ENCODE results near the gene KCNAB2.

Gene KCNAB2

DNA sequence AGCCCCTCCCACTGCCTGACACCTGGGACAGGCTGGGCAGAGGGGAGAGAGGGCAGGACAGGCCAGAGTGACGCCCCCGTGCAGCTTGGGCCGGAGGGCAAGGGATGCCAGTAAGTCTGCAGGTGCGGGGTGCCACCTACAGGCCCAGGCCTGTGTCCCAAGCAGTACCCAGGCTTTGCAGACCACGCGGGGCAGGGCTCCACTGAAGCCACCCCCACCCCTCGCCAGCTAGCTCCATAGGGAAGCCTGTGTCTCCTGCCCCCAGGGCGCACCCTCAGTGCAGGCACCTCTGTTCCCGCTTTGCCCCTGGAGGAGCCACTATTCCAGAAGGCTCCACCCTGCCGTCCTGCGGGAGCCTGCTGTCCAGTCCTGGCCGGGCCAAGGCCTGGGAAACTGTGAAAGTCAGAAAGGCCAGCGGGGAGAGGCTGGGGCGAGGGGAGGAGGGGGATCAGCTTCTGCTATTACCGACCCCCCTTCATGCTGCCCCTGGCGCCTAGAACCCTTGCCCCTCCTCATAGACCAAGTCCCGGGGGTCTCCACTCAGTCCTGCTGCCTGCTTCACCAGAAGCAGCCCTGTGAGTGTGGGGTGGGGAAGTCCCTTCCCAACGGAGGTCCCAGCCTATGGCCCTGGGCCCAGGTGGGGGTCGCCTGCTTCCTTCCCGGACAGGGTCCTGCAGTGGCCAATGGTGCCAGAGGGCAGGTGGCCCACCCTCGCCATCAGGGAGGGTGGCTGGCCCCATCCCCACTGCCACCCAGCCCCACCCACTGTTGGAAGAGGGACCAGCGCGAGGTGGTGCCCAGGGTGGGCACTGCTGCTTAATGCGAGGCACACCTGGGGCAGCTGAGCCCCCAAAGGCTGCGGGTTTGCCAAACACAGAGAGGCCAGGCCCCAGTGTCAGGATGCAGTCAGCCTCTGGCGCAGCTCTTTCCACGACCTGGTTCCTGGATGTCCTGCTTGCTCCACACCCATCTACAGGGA, 54.4 kb downstream of the KCNAB2 start:
- DNase-seq = no peak

DNA sequence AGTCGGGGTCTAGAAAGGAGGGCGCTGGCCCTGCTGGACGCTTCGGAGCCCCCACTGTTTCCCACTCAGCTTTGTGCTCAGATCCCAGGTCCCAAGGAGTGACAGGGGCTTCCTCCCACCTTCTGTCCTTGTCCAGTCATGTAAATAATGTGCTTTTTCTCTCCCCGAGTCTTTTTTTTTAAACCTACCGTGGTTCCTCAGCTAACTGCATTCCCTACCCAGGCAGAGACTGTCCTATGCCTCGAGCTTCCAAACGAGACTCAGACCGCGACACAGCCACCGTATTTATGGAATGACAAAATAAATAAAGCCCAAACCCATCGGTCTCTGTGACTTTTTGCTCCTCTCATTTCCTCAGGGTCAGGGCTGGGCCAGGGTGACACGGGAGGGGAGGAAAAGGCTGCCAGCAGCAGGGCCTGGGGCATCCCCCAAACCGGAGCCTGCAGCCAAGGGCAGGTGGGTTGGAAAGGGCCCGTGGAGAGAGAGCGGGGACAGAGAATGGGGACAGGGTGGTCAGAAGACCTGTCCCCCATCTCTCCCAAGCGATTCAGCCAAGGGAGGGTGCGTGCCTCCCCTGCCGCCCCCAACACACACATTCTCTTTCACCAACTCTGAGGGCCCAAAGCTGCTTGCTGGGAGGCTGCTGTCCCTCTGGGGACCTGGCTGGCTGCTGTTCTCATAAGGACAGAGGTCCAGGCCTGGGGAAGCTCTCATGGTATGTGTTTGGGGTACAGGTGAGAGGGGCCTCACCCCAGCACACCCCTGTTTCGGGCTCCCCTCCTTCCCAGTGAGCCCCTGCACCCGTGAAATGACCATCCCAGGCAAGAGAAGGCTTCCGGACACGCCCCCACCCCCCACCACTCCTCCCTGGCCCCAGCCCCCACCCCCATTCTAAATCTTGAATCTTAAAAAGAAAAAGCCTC, 55.4 kb downstream of the KCNAB2 start:
- DNase-seq = no peak

DNA sequence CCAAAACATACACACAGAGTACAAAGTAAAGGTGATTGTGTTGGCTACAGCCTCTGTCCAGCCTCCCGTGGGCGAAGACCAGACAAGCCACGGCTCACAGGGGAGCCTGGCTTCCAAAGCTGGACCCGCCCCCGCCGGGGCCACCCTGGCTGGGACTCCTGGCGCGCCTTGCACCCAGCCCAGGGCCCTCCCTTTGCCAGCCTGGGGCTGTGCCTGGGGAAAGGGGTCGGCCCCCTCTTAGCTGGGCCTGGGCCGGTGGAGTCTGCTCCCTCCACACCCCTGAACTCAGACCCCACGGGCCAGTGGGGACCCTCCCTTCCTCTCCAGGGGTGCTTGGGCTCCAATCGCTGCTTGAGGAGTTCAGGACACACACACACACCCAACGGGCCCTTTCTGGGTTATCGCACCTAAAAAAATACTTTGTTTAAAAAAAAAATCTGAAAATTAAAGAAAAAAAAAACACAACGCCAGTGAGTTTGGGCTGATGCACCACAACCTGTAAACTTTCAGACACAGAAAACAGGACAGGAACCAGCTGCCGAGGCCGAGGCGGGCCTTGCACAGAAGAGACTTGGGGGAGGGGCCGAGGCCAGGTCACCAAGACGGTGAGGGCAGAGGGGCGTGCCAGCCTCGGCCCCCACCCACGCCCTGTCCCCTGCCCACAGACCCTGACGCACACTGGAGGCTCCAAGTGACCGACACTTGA, 56.3 kb downstream of the KCNAB2 start:
- no peak for DNase-seq

DNA sequence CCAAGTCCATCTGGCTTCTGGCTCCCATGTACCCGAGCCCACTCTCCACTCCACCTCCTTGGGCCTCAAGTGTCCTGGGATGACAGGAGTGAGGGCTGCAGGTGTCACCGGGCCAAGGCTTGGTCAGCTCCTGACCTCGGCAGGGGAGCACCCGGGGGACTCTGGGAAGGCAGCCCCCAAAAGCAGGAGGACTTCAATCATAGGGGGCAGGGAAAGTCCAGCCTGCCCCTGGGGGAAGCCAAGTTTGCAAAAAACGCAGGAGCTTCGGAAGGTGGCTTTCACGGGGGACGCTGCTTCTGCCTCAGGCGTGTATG, 56.8 kb downstream of the KCNAB2 start:
- DNase-seq = no peak

DNA sequence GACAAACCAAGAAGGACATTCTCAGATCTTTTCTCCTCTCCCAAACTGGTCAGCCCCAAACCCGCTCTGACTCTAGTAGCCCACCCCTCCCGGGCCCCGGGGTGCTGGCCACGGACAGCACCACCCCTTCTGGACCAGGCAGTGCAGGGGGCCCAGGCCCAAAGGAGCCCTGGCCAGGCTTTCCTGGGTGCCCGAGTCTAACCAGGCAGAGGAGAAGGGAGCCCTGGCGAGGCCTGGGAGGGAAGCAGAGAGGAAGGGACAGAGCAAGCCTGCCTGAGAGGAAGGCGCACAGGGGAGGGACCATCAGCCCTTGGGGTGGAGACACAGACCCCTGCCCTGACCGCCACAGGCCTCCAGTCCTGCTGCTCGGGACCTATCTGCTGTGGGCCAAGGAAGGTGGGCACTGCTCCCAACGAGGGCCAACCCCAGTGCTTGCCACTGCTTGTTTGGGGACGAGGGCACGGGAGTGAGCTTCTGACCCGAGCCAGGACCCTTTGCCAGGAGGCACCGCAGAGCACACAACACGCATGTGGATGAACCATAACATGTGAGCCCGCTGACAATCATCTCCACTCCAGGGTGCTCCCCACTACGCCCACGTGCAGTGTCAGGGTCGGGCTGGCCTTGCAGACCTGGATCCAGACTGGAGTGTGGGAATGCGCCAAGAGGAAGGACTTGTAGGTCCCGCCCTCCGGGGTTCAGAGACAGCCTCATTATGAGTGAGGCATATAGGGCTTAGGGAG, 57.6 kb downstream of the KCNAB2 start:
- DNase-seq = no peak

DNA sequence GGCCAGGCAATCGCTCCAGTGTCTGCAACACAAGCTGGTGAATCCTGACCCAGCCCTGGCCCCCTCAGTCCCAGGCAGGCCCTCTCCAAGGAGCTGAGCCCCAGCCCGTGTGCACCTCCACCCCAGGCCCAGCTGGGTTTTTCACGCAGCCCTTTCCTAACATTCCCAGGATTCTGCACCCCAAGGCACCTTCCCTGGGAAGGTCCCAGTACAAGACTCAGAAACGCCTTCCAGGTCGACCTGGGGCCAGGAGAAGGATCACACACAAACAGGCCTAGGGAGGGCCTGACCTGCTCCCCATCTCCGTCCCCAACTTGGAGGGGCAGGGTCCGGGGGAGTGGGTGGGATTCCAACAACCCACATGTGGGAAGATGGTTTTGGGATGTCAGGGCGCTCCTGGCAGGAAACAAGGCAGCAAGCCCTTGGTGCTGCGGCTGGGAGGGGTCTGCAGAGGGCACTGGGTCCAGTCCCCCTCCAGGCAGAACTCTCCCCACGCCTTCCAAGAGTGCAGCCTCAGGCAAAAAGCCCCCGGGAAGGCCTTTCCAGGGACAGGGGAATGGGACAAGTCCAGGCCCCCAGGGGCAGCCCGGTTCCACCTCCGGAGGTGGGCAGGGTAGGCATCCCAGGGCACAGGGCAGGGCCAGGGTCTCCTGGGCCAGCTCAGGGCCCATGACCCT, 58.3 kb downstream of the KCNAB2 start:
- DNase-seq = no peak

DNA sequence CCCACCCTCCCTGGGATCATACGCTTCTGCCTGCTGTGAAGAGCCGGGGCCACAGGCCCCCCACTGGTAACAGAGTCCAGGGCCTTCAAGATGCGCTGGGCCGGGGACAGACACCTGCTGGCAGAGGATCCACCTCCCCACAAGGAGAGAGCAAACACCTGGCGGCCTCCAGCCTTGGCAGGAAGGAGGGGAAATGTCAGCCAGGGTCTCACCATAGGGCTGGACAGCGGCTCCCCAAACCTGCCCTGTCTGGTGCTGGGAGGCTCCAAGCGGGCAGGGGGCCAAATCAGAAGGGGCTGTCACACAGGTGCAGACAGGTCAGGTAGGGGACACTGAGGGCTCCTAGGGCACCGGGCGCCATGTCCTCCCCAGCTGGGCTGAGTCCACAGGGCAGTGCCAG, 58.9 kb downstream of the KCNAB2 start:
- no peak for DNase-seq

DNA sequence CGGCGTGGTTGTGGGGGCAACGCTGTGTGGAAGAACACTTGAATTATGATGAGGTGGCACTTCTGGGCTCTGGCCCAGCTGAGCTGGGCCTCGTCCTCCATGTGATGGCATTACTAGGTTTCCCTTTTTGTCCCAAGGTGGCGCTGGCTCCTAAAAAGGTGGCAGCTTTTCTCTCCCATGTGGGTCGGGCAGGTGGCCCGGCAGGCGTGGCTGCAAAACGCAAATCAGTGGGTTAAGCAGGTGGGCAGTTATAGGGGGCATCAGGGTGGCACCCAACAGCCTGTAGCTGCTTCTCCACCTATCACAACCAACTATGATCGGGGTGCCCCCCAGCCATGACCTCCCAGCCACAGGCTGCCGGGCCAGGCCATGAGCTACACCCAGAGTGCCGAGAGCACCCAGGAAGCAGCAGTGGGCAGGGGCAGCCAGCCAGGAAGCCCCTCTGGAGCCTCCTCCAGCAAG, 59.6 kb downstream of the KCNAB2 start:
- no peak for DNase-seq

DNA sequence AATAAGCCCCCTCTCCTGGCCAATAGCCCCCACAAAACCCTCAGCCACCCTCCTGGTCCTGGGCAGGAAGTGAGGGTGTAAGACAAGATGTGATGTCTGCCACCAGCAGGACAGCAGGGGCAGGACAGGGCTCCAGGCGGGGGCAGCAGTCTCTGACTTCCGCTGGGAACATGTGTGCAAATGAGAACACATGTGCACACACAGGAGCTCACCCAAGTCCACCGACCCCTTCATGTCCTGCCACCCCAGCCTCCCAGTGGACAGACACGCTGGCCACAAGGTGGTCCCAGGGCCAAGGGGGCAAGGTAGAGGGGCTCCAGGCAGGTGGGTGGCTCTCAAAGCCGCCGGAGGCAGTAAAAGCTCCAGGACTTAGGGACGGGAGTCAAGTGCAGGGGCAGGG, 60.1 kb downstream of the KCNAB2 start:
- no peak for DNase-seq

DNA sequence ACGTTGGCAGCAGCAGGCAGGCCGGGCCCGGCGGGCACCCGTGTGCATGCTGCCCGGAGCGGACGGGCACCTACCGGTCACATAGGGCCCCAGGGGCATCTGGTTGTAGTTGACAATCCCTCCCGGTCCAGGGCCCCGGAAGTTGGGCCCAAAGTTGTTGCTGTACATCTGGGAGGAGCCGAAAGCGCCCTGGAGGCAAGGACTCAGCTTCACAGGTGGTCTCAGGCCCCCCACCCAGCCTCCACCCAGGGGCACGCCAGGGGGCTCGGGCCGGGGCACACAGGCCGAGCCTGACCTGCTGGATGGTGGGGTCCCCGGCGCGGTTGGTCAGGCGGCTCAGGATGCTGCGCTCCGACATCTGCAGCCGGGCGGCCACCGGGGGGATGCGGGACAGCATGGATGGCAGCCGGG, 60.6 kb downstream of the KCNAB2 start:
- DNase-seq = no peak

DNA sequence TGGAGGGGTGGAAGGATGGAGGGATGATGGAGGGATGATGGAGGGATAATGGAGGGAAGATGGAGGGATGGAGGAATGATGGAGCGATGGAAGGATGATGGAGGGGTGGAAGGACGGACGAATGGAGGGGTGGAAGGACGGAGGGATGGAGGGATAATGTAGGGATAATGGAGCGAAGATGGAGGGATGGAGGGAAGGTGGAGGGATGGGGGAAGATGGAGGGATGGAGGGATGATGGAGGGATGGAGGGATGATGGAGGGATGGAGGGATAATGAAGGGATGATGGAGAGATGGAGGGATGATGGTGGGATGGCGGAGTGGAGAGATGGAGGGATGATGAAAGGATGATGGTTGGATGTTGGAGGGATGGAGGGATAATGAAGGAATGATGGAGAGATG, 61.3 kb downstream of the KCNAB2 start:
- DNase-seq = no peak

DNA sequence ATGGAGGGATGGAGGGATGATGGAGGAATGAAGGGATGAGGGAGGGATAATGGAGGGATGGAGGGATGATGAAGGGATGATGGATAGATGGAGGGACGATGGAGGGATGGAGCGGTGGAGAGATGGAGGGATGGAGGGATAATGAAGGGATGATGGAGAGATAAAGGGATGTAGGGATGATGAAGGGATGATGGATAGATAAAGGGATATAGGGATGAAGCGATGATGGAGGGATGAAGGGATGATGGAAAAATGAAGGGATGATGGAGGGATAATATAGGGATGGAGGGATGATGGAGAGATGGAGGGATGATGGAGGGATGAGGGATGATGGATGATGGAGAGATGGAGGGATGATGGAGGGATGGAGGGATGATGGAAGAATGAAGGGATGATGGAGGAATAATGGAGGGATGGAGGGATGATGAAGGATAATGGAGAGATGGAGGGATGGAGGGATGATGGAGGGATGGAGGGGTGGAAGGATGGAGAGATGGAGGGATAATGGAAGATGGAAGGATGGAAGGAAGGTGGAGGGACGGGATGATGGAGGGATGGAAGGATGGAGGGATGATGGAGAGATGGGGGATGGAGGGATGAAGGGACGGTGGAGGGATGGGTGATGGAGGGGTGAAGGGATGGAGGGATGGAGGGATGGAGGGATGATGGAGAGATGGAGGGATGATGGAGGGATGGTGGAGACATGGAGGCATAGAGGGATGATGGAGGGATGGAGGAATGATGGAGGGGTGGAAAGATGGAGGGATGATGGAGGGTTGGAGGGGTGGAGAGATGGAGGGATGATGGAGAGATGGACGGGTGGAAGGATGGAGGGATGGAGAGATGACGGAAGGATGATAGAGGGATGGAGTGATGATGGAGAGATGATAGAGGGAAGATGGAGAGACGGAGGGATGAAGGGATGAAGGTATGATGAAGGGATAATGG, 62.0 kb downstream of the KCNAB2 start:
- DNase-seq = no peak

DNA sequence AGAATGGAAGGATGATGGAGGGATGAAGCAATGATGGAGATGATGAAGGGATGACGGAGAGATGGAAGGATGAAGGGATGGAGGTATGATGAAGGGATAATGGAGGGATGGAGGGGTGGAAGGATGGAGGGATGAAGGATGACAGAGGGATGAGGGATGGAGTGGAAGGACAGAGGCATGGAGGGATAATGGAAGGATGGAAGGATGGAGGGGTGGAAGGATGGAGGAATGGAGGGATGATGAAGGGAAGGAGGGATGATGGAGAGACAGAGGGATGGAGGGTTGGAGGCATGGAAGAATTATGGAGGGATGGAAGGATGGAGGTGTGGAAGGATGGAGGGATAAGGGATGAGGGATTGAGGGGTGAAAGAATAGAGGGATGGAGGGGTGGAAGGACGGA, 62.8 kb downstream of the KCNAB2 start:
- DNase-seq = no peak

DNA sequence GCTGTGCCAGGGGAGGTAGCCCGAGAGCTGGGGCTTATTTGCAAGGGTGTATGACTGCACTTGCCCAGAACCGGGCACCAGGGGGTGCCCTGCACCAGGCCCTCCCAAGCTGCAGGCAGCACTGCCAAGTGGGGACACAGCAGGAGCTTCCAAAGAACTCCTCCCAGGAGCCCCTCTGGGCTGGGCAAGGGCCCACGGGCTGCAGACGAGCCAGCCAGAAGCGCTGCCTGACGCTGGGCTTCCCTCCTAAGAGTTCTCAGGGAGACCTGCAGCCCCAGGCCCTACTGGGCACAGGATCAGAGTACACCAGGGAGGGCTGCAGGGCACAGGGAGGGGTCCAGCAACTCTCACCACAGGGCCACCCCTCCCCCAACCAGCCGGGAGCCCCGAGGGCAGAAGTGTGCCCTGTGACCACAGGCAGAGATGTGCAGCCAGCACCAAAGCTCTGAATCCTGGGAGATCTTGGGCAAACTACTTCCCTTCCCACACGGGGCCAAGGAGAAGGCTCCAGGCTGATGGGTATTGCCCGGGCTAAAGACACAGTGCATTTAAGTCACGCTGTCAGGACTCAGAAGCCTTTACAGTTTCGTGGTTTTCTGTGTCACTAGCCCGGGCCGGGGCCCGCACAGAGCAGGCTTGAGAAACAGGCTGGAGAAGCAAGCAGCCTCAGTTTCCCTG, 63.4 kb downstream of the KCNAB2 start:
- DNase-seq = peak; percentile 70

DNA sequence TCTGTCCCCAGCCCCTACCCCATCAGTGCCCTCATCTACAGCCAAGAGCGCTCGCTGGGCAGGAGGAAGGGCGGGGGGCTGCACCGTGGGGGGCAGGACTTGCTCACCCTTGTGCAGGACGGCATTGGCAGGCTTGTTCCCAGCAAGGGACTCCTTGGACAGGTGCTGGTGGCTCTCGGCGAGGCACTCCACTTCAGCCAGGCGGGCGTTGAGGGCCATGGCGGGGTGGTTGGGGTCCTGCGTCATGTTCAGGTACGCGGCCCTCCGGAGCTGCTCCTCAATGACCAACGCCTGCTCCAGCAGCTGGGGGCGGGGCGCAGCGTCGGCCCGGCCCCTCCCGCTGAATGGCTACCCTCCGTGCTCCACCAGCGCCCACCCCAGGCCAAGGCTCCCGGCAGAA, 64.0 kb downstream of the KCNAB2 start:
- no peak for DNase-seq

DNA sequence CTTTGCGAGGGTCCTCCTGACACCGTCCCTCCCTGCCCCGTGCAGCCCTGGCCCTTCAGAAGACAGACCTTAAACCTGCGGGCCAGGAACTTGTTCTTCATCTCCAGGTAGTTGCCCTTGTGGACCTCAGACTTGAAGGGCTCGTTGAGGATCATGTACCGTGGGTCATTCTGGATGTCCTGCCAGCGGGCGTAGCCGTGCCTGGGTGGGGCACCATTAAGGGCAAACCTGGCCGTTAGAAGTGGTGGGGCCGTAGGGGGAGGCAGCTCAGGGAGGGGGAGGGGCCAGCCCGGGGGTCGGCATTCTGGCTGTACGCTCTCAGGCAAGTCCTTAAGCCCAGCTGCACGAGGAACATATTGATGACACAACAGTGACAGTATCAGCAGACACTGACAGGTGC, 64.6 kb downstream of the KCNAB2 start:
- no peak for DNase-seq

DNA sequence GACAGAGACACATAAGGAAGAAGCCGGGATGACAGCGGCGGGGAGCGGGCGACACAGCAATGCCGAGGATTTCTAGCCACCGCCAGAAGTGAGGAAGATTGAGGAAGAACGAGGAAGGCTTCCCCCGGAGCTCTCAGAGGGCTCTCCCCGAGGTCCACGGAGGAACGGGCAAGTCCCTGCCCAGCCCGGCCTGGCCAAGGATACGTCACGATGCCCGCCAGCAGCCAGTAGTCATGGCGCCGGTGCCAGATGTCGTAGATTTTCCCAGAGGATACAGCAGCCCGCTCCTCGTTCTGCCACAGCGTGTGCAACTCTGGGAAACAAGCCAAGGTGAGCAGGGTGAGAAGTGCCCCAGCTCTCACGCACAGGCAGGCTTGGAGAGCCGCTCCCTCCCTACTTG, 65.9 kb downstream of the KCNAB2 start:
- DNase-seq = peak; percentile 80

DNA sequence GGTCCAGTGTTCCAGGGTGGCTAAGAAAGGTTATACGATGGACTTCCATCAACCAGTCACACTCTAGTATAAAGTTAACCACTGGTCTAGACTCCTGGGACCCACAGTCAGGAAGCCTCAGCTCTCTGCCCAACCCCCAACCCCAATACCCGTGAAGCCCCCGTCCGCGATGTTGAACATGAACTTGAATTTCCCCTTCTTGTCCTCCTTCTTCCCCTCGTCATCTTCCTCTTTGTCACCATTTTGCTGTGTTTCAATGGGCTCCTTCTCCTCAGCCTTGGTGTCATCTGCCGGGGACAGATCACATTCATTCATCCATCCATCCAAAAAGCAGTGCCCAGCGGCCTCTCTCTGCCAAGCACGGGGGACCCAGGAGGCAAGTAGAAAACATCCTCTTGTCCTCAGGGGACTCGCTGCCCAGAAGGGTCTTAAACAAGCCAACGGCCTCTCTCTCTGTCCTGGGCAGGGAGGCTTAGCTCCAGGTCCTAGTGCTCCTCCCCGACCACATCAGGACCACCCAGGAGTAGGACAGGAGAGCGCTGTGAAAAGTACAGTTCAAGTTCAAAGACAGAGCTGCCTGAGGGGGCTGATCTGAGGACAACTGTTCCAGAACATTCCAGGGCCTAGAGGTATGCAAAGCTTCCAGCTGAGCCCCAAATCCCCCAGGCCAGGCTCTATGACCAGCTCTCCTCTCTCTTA, 66.5 kb downstream of the KCNAB2 start:
- no peak for DNase-seq

DNA sequence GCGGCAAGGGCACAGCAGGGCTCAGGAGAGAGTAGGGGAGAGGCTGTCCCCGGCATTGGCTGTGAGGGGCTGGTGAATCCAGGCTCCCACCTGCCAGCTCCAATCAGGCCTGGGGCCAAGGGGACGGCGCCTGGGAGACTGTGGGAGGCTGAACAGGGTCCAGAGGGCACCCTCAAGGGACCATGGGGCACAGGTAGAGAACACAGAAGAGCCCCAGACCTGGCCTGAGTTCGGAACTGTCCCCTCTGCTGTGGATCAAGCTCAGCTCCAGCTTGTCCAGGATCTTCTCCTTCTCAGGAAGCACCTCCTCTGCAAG, 67.0 kb downstream of the KCNAB2 start:
- no peak for DNase-seq

DNA sequence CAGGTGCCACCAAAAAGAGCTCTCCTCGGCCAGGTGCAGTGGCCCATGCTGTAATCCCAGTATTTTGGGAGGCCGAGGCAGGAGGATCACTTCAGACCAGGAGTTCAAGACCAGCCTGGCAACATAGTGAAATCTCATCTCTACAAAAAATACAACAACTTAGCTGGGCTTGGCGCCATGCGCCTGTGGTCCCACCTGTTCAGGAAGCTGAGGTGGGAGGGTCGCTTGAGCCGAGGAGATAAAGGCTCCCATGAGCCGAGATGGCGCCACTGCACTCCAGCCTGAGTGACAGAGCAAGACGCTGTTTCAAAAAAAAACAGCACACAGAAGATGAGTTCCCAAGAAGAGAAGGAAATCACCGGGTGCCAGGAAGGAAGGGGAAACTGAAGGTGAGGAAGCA, 67.4 kb downstream of the KCNAB2 start:
- no peak for DNase-seq
